Esophagus muscularis mucosa (tissue), 4 donors: Measurements from ENCODE around the gene TF. TPM values are rescaled to one million over a fixed set of nuclear protein-coding genes. Genes with fewer than 3 reads are reported as not detected.

Experiments used
- DNase-seq: peaks from one replicate; pipeline ENCODE4 v3.0.0-alpha.2; 2017; ENCODE audit errors: extremely low spot score
- H3K27ac ChIP-seq, 4 donors: fragments of 200-600 bp; sonication (generic); replicated peaks in 1 of 4; 1 replicate in 3 of 4; 2 replicates in 1 of 4; pipeline ENCODE4 v1.5.1; 2016 to 2019; ENCODE audit warnings: mild to moderate bottlenecking in 1 of 4
- H3K27me3 ChIP-seq, 4 donors: fragments of 200-600 bp; sonication (generic); one replicate each; pipeline versions ENCODE4 v1.5.1 to v1.6.0; 2016 to 2019
- H3K36me3 ChIP-seq, 4 donors: fragments of 200-600 bp; sonication (generic); one replicate each; pipeline ENCODE4 v1.5.1; 2016 to 2019
- H3K4me1 ChIP-seq, 4 donors: fragments of 200-600 bp; sonication (generic); one replicate each; pipeline ENCODE4 v1.5.1; 2016 to 2019
- H3K4me3 ChIP-seq, 4 donors: fragments of 200-600 bp; sonication (generic); 1 replicate in 2 of 4; 2 replicates in 2 of 4; pipeline ENCODE4 v1.5.1; 2016 to 2019; ENCODE audit warnings: mild to moderate bottlenecking in 4 of 4, moderate library complexity in 1 of 4
- H3K9me3 ChIP-seq, 4 donors: fragments of 200-600 bp; sonication (generic); 1 replicate in 3 of 4; 2 replicates in 1 of 4; pipeline ENCODE4 v1.5.1; 2016 to 2019
- EP300 ChIP-seq: sonication (generic); formaldehyde crosslinking; IDR thresholded peaks from one replicate; pipeline ENCODE4 v1.6.1; 2017; ENCODE audit warnings: antibody characterized with exemption
- POLR2A ChIP-seq: fragments of 450-650 bp; IDR thresholded peaks from one replicate; pipeline ENCODE4 v1.6.1; 2017; ENCODE audit warnings: antibody characterized with exemption, moderate library complexity, mild to moderate bottlenecking, low read depth
- POLR2AphosphoS5 ChIP-seq, 2 donors: sonication (generic); formaldehyde crosslinking; IDR thresholded peaks; one replicate each; pipeline ENCODE4 v1.6.1; 2017; ENCODE audit warnings: antibody characterized with exemption in 2 of 2
- WGBS: methylation state at CpG from one replicate; pipeline ENCODE4 v1.1.5; 2018; 5-methylcytosine and 5-hydroxymethylcytosine counted together
- intact Hi-C: fragments of 100-400 bp; cut with DNase I; formaldehyde crosslinking; loops from one replicate; pipeline ENCODE4 v1.15.1; 2023
- small RNA-seq, 3 donors: library from RNA; depleted of rRNA; stranded (forward); fragments of <200 nt; gene quantifications; one replicate each; pipeline ENCODE3, GENCODE V24; 2016
- total RNA-seq, 4 donors: library from RNA; depleted of rRNA; stranded (reverse); fragments of >200 nt; gene quantifications; one replicate each; pipeline versions ENCODE4 v1.1.0 to v1.2.1, GENCODE V29; 2016
- TF ChIP-seq, protein P1 (sequence below), 3 experiments: fragments of 200-600 bp in 2 of 3; fragments of 450-650 bp in 1 of 3; sonication (generic) in 2 of 3; IDR thresholded peaks; one replicate each; pipeline ENCODE4 v1.5.1; 2017 to 2019; ENCODE audit warnings: antibody characterized with exemption in 3 of 3, mild to moderate bottlenecking in 2 of 3, moderate library complexity in 1 of 3

Gene TF
- total RNA-seq, 4 donors from 2014 or later = under 0.01 to 3.1 (median 0.28) TPM

DNA sequence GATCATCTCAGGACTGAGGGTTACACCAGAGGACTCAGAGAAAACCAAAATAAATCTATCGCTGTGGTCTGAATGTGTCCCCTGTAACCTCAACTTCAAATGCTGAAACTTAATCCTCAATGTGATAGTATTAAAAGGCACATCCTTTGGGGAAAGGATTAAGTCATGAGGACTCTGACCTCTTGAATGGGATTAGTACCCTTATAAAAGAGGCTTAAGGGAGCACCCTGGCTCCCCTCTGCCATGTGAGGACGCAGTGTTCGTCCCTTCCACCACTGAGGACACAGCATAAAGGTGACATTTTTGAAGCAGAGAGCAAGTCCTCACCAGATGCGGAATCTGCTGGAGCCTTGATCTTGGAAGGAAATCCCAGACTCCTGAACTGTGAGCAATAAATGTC is 98.9 kb downstream of the TF start:
- Histone ChIP-seq H3K36me3 (peaks cover 0 to 14% (median 8%) of the 10 kb centered on the region in 4 donors), H3K4me3 (no peak overlapping the region), H3K9me3 (no peaks in the 10 kb centered on the region), H3K27me3 (no peaks in the 10 kb centered on the region), H3K27ac (no peak overlapping the region), H3K4me1 (no peaks in the 10 kb centered on the region)
- 96% methylated on average over 4 of the region's 4 CpGs for WGBS
- intact Hi-C loops = no loop called here
- TF ChIP-seq POLR2A = no peak
- TF ChIP-seq POLR2AphosphoS5 (IDR thresholded peaks at IDR 0.05) = no peak
- TF ChIP-seq, protein P1, sequence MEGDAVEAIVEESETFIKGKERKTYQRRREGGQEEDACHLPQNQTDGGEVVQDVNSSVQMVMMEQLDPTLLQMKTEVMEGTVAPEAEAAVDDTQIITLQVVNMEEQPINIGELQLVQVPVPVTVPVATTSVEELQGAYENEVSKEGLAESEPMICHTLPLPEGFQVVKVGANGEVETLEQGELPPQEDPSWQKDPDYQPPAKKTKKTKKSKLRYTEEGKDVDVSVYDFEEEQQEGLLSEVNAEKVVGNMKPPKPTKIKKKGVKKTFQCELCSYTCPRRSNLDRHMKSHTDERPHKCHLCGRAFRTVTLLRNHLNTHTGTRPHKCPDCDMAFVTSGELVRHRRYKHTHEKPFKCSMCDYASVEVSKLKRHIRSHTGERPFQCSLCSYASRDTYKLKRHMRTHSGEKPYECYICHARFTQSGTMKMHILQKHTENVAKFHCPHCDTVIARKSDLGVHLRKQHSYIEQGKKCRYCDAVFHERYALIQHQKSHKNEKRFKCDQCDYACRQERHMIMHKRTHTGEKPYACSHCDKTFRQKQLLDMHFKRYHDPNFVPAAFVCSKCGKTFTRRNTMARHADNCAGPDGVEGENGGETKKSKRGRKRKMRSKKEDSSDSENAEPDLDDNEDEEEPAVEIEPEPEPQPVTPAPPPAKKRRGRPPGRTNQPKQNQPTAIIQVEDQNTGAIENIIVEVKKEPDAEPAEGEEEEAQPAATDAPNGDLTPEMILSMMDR (IDR thresholded peaks at IDR 0.05) = no peak
- no peak for TF ChIP-seq EP300
- DNase-seq = no peak

Small RNA genes within 50 kb of the gene (small RNA-seq; reads per million reads assigned to genes)
- 0 reads per million in 3 donors for gene RNA5SP140

Other genes starting within 250 kb of the TF start
- 100 to 1,000 TPM; 136 to 249 (median 195) TPM for gene CDV3, start 172.7 kb upstream of the TF start, total RNA-seq
- gene TOPBP1, start 84.5 kb upstream of the TF start, total RNA-seq = 10 to 100 TPM; 15.6 to 29.1 (median 17.5) TPM
- gene SRPRB, start 59.4 kb downstream of the TF start, total RNA-seq = 10 to 100 TPM; 11.2 to 28.2 (median 18.5) TPM
- 10 to 100 TPM in 2 of 4 donors, 1 to 10 TPM in 2; 6.2 to 11.9 (median 10.5) TPM for gene RAB6B, start 149.5 kb downstream of the TF start, total RNA-seq